ENCODE measurements around the gene FEM1B.

FEM1B gene

DNA sequence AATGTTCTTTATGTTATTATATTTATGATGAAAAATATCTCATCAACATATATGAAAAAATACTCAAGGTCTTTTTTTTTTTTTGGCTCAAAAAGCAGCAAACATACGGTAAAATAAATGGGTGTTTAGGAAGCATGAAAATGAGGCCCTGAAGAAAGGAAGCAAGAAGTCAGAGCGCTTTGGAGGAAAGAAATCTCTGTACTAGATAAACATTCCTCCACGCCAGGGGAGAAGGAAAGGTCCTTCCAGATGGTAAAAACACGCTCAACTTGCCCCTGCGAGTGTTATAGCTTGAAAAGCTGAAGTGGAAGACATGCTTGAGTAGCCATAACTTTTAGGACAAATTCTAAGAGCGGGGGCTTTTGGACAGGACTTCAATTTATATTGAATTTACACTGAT lies 52.9 kb downstream of the FEM1B start:
- DNase-seq, result no peak

DNA sequence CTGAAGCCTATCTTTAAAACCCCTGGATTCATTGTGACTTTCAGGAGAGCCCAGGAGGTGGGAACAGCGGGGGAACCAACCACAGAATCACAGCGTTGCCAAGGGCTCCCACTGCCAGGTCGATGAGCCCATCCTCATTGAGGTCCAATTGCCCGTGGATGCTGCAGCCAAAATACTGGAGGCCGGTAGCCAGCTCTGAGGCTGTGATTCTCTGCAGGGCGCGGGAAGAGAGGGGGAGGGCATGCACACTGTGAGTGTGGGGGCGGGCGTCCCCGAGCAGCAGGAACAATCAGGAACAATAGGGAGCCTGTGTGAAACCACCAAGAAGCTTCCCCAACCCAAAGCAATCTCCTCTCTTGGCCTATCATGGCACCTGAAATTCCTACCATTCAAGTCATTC lies 53.4 kb downstream of the FEM1B start:
- peak; percentile 70 for DNase-seq

DNA sequence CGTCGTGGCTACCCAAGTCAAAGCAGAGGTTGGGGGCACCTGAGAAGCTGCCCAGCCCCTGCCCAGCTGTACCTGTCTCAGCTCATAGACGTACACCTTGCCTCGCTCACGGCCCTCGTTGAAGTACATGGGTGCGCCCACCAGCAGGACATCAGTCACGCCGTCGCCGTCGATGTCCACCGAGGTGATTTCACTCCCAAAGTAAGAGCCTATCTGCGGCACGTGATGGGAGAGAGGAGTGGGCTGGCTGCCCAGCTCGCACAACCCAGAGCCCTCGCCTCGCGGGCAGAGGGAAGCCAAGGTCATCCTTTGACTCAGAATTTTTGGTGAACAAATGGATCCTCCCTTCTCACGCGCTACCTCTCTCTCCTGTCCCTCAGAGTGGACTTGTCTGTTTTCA lies 54.7 kb downstream of the FEM1B start:
- no peak for DNase-seq

DNA sequence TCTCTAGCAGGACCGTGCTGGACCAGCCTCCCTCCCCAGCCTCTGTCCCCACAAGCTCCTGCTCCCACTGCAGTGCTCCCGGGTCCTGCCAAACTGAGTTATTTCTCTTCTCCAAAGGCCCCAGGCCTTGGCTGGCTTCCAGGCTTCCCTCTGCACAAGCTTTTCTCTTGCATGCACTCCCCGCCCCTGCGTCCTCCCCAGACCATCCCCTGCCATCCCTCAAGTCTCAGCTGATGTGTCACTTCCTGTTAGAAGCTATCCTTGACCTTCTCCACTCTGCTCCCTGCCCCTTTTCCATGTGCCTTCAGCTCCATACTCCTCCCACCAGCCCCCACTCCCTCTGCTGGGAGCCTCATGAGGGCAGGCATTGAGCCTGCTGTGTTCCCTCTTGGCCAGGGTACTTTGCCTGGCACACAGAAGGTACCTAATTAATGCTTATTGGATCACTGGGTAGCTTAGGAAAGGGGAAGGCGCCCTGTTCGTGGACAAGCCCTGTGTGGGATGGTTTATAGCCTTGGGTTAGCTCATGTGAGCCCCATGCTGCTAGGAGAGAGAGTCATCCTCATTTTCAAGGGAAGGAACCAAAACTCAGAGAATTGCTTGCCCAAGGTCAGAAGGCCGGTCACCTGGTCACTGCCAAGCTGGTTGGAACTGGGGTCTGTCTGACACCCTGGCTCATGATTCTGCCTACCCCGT lies 56.4 kb downstream of the FEM1B start:
- DNase-seq, result no peak

DNA sequence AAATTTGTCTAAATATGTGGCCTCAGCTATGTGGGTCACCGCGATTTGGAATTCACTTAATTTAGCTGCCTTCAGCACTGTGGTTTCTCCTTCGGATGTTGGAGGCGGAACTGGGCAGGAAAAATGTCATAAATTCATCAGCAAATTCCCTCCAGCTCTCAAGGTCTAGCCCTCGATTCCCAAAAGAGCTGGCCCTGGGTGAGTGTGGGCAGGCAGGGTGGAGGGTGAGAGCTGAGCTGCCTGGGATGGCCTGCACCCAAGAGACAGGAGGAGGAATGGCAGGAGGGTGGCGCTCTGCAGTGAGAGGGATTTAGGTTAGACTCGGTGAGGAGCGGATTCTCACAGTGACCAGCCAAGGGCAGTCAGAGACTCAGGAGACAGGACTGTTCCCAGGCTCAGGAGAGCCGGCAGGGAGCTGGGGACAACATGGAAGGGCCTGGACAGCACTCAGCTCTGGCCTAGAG lies 57.1 kb downstream of the FEM1B start:
- no peak for DNase-seq

DNA sequence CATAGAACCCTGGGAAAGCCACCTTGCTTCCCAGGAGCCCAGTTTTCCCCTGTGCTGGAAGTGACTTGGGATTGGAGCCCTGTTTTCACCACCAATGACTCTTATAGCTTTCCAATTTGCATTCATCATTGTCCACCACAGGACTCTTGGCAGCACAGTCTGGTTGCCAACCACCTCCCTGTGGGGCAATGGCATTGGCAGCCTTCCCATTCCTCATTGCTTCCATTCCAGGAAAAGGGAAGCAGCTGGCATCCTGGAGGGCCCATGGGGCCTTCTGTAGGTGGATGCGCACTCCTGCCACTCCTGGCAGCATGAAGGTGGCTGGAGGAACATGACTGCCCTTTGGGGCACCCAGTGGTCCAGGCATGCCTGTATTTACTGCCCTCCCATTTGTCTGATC lies 57.7 kb downstream of the FEM1B start:
- DNase-seq, result peak; percentile 95

DNA sequence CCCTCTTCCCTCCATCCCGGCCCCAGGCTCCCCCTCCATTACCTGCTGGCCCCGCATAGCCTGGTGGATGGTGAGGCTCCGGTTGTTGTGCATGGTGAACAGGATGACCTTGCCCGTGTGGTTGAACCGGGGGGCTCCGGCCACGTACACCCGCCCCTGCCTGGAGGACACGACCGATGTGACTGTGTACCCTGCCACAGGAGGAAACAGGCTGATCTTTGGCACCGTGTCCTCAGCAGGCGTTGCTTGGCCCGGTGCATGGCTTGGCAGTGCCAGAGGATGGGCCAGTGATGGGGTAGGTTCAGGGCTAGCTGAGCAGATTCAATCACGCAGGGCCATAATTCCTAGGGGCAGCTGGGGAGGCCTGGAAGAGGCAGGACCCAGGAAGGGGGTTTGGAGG lies 58.1 kb downstream of the FEM1B start:
- no peak for DNase-seq

DNA sequence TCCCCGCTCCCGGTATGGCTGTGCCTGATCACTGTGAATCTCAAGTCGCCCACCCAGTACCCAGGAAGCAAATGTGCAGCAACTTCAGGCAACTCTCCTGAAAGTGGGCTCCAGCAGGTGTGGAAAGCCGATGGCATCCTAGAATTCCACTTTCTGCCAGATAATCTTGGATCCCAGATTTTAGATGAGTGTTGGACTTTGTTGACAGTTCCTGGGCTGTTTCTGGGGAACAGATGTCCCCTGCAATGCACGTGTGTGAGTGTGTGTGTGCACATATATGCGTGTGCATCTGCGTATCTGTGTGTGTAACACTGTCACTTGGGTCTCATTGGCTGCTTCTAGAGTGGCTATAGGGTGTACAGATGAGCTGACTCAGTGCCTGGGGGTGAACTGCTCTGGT lies 59.0 kb downstream of the FEM1B start:
- DNase-seq, result no peak

DNA sequence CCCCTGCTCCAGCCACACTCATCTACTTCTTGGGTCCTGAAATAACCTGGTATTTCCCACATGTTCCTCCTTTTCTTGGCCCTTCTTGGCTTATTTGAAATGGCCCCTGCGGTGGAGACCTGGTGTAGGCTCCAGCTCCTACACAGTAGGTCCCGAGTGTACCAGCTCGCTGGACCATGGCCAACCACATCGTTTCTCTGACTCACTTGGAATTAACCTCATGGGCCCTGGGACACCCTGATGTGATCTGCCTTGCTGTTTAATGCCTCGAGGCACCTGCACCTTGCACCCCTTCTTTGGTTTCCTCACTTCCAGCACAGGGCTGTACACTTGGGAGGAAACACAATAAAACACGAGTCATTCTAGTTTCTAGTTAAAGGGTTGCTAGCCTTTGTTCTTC lies 60.3 kb downstream of the FEM1B start:
- DNase-seq, result no peak

DNA sequence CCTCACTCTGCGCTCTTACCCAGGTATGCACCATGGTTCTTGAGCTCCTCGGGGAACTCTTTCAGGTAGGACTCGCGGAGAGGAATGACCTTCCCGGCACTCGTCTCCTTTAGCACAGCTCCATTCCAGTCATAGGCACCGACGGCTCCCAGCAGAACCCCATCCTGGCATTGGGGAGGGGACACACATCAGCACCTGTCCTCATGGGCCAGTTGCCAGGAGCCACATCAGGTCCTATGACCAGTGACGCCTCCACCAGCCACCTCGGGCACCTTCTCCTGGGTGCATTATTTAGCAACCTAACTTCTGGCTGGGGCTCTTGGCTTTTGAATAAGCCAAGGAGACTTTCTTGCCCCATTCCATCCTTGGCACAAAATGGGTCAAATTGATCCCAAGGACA lies 61.9 kb downstream of the FEM1B start:
- peak; percentile 6 for DNase-seq

DNA sequence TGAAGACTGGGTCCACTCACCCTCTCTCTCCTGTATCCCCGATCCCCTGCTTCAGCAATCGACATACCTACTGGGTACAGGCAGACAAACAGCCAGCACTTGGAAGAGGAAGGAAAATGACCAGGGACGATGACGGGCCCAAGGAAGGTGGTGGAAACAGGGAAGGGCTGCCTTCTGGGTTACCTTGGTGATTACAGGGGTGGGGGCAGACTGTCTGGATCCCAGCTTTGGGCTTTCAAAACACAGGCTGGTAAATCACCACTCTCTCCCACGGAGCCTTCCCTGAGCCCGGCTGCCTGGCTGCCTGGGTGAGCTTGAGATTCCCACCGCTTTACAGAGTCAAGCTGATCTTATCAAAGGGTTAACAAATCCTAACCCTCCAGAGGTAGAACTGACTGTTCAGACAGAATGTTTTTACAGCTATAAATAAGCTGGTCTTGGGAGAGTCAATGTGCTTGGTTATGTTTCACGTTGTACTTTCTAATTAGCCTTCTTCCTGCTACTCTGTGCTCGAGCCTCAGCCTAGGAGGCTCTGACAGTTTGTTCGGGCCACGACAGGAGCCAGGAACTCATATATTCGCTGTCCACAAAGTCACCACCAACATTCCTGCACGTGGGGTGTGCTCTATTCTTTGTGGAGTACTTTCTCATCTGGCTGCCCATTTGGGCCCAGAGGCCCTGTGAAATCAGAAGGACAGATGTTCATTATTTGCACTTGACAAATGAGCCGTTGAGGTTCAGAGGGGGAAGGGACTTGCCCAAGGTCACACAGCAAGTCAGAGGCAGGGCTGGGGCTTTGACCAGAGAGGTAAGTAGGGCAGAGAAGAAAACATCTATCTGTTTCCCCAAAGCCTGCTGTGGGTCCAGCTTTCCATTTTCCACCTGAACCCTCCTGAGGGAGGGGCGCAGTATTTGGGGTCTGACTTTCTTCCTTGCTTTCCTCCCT lies 63.5 kb downstream of the FEM1B start:
- no peak for DNase-seq

DNA sequence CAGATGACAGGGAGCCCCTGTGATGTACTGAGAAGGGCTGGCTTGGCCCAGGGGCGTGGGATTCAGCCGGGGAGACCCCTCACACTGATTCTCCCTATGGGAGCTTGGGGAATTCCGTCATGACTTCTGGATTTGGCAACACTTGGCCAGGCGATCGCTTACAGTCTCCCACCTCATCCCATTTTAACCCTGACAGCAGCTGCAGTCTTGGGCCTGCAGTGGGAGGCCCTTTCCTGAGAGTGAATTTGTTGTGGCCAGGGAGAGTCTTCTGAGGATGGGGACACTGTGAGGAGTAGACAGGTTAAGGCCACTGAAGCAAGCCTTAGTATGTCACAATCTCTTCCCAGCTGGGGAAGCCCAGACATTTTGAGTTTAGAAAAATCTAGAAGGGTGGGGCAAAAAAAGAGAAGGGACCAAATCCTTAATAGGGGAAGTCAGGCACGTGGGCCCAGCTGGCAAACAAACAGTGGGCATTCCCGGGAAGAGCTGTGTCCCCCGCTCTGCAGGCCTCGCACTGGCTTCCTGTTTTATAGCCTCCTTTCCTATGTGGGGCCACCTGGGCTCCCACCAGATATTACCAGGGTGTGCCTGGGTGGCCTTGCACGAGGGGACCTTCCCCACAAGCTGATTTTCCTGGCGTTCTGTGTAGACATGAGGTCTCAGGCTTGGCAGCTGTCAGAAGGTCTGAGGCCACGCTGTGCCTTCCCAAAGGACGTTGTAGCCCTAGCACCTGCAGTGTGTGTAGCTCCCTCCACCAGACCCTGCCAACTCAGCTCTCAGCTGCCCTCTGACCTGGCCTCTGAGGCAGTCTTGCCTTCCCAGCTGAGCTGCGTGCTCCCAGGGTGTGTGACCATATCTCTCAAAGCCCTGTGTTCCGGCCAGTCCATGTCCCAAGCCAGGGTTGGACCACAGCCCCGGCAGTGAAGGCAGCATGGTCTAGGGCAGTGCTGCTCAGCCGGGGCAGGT lies 64.5 kb downstream of the FEM1B start:
- DNase-seq, result no peak

DNA sequence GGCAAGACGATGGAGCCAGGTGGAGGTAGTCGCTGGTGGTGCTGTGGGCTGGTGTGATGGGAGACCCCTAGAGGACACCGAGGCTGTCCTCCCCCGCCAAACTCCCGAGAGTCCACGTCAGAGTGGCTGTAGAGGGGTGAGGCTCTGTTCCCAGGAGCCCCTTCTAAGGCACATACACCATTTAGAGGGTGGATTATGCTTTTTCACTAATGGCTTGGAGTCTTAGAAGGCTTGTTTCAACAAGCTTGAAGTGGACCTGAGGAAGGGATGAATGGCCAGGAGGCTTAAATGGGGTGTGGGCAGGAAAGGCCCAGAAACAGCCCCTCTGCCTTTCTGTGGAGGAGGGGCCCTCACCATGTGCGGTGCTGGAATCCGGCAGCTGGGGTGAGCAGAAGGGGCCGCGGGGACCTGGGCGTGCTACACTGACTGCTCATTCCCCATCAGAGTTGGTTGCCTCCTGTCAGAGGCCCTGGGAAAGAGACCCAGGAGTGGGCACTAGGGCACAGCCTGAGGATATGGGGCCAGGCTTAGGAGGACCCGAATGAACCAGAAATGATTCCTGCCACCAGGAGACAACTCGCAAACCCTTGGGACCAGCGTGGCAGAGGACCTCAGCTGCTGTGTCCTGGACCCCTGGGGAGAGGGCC lies 66.2 kb downstream of the FEM1B start:
- DNase-seq, result no peak

DNA sequence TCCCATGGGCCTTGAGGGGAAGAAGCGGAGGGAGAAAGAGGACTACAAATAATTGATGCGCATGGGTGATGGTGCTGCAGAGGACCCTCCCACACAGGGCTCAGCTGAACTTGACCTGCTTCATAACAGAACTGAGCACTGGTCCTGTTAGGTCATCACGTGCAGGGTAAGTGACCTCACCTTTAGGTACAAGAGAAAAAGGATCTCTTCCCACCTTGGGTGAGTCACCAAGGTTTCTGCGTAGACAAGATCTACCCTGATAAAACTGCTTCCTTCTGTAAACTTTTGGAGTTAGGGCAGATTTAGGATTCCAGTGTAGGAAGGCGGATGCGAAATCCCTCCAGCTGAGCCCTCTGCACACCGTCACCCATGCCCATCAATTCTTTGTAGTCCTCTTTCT lies 67.1 kb downstream of the FEM1B start:
- DNase-seq, result no peak

Measured in COR-L47 (cell line).